GM12878 (cell line): Measurements from ENCODE around the gene PLD5. TPM values are rescaled to one million over a fixed set of nuclear protein-coding genes. Genes with fewer than 3 reads are reported as not detected.

Source experiments
- ATAC-seq: fragments of 200-7000 bp; cut with Tn5 transposase; 3 replicates; pipeline ENCODE4 v1.9.1; 2020; ENCODE audit warnings: mild to moderate bottlenecking, moderate library complexity
- BruUV-seq: library from RNA; stranded (reverse); fragments of 400-500 nt; replicated peaks from 2 replicates; lab custom pipeline; 2021; lab: Mats Ljungman, UMichigan
- CTCF ChIA-PET: fragments of 300-600 bp; sonication (Branson Sonifier 250); formaldehyde crosslinking; extraction: SDS; loops from one replicate; lab custom pipeline; 2021; ENCODE audit warnings: inconsistent platforms; lab: Yijun Ruan, JAX
- POLR2A ChIA-PET: fragments of 350-600 bp; formaldehyde crosslinking; extraction: SDS; loops from one replicate; lab custom pipeline; 2021; ENCODE audit warnings: inconsistent platforms; lab: Charles Lee
- RAD21 ChIA-PET: fragments of 300-600 bp; sonication (Branson Sonifier 250); formaldehyde crosslinking; loops from one replicate; lab custom pipeline; 2023; ENCODE audit warnings: antibody characterized with exemption; ENCODE audit not compliant: unreplicated experiment; lab: Charles Lee
- SMC1A ChIA-PET: fragments of 300-600 bp; sonication (Branson Sonifier 250); formaldehyde crosslinking; loops from one replicate; lab custom pipeline; 2023; ENCODE audit not compliant: unreplicated experiment, uncharacterized antibody; lab: Charles Lee
- DNase-seq: peaks from one replicate; pipeline ENCODE4 v3.0.0-alpha.2; 2011; ENCODE audit warnings: low read depth, low spot score
- FAIRE-seq: peaks from 3 replicates; lab custom pipeline; 2011; peaks lifted over from hg19 to GRCh38; lab: Jason Lieb, UNC
- H2AFZ ChIP-seq: 2 replicates; pipeline ENCODE4 v1.6.0; 2011; ENCODE audit warnings: low read depth, low read length, control low read depth; ENCODE audit not compliant: control insufficient read depth
- H3K27ac ChIP-seq: 2 replicates; pipeline ENCODE4 v1.5.1; 2011; ENCODE audit warnings: control low read depth; ENCODE audit not compliant: control insufficient read depth, insufficient read depth
- H3K27me3 ChIP-seq, 2 experiments: replicated peaks in 1 of 2; 2 replicates each; pipeline versions ENCODE4 v1.6.0 to v1.6.1; 2011; ENCODE audit warnings: low read length in 1 of 2; ENCODE audit not compliant: control insufficient read depth in 2 of 2, insufficient read depth in 2 of 2
- H3K36me3 ChIP-seq, 2 experiments: 2 replicates each; pipeline ENCODE4 v1.5.1; 2011; ENCODE audit warnings: low read length in 1 of 2; ENCODE audit not compliant: control insufficient read depth in 2 of 2, insufficient read depth in 2 of 2
- H3K4me1 ChIP-seq: 2 replicates; pipeline ENCODE4 v1.6.1; 2011; ENCODE audit warnings: mild to moderate bottlenecking, low read length, moderate library complexity, mixed read lengths; ENCODE audit not compliant: control insufficient read depth, insufficient read depth
- H3K4me2 ChIP-seq: 2 replicates; pipeline ENCODE4 v1.6.0; 2011; ENCODE audit warnings: control low read depth; ENCODE audit not compliant: control insufficient read depth, insufficient read depth
- H3K4me3 ChIP-seq: fragments of 200-600 bp; sonication (generic); 2 replicates; pipeline ENCODE4 v1.5.1; 2016
- H3K79me2 ChIP-seq: 2 replicates; pipeline ENCODE4 v1.6.0; 2011; ENCODE audit warnings: low read length; ENCODE audit not compliant: control insufficient read depth, insufficient read depth
- H3K9ac ChIP-seq: 2 replicates; pipeline ENCODE4 v1.8.0; 2011; ENCODE audit warnings: low read length, control low read depth, mixed read lengths; ENCODE audit not compliant: control insufficient read depth, insufficient read depth
- H3K9me3 ChIP-seq: replicated peaks from 3 replicates; pipeline ENCODE4 v1.5.1; 2011; ENCODE audit warnings: mild to moderate bottlenecking, low read length; ENCODE audit not compliant: control insufficient read depth, insufficient read depth
- H4K20me1 ChIP-seq: 2 replicates; pipeline ENCODE4 v1.6.0; 2011; ENCODE audit not compliant: control insufficient read depth, insufficient read depth
- DPF2 ChIP-seq: fragments of 450-650 bp; IDR thresholded peaks from 2 replicates; pipeline ENCODE4 v1.6.1; 2017; ENCODE audit warnings: mild to moderate bottlenecking
- FOXM1 ChIP-seq: IDR thresholded peaks from 2 replicates; pipeline ENCODE4 v1.6.1; 2012; ENCODE audit warnings: low read depth, mild to moderate bottlenecking, inconsistent platforms, low read length, moderate library complexity
- IKZF1 ChIP-seq: fragments of 450-650 bp; conservative IDR thresholded peaks from 2 replicates; pipeline ENCODE4 v1.6.1; 2017; ENCODE audit warnings: antibody characterized with exemption, mild to moderate bottlenecking
- IRF4 ChIP-seq: IDR thresholded peaks from 2 replicates; pipeline ENCODE4 v1.6.1; 2011; ENCODE audit warnings: low read depth, low read length
- KDM1A ChIP-seq: fragments of 200-600 bp; sonication (generic); IDR thresholded peaks from 2 replicates; pipeline ENCODE4 v1.6.1; 2016; ENCODE audit warnings: borderline replicate concordance
- NFYA ChIP-seq: IDR thresholded peaks from 2 replicates; pipeline ENCODE4 v1.6.1; 2011; ENCODE audit warnings: low read depth, mild to moderate bottlenecking, low read length, improper control_type of control experiment, borderline replicate concordance
- NRF1 ChIP-seq: conservative IDR thresholded peaks from 2 replicates; pipeline ENCODE4 v1.6.1; 2011; ENCODE audit warnings: mild to moderate bottlenecking, low read depth, low read length, improper control_type of control experiment
- PML ChIP-seq: IDR thresholded peaks from 2 replicates; pipeline ENCODE4 v1.6.1; 2012; ENCODE audit warnings: low read length, inconsistent platforms
- SMC3 ChIP-seq: IDR thresholded peaks from 2 replicates; pipeline ENCODE4 v1.6.1; 2011; ENCODE audit warnings: low read length, improper control_type of control experiment, borderline replicate concordance
- SPI1 ChIP-seq: IDR thresholded peaks from 2 replicates; pipeline ENCODE4 v1.6.1; 2011; ENCODE audit warnings: low read depth, mild to moderate bottlenecking, low read length, moderate library complexity, borderline replicate concordance; ENCODE audit not compliant: insufficient read depth
- SREBF1 ChIP-seq: IDR thresholded peaks from 2 replicates; pipeline ENCODE4 v1.6.1; 2012; ENCODE audit warnings: mild to moderate bottlenecking, low read length
- SRF ChIP-seq, 2 experiments: IDR thresholded peaks; 2 replicates each; pipeline ENCODE4 v1.6.1; 2011; ENCODE audit warnings: low read depth in 2 of 2, low read length in 2 of 2, mild to moderate bottlenecking in 1 of 2, moderate library complexity in 1 of 2
- TCF3 ChIP-seq: IDR thresholded peaks from 2 replicates; pipeline ENCODE4 v1.6.1; 2012; ENCODE audit warnings: low read depth, mild to moderate bottlenecking, low read length, borderline replicate concordance; ENCODE audit not compliant: insufficient read depth
- WGBS: methylation state at CpG from one replicate; pipeline ENCODE4 v1.1.6; 2016; ENCODE audit warnings: low lambda C conversion rate; ENCODE audit not compliant: insufficient replicate concordance, insufficient coverage; ENCODE audit errors: missing lambda C conversion rate; 5-methylcytosine and 5-hydroxymethylcytosine counted together
- in situ Hi-C: fragments of 300-500 bp; cut with MboI; formaldehyde crosslinking; loops from 9 replicates; pipeline ENCODE4 v1.14.3; 2018; ENCODE audit warnings: mixed read lengths
- intact Hi-C: fragments of 100-400 bp; cut with micrococcal nuclease; formaldehyde crosslinking; loops from one replicate; pipeline ENCODE4 v1.14.2; 2022; ENCODE audit not compliant: unreplicated experiment
- polyA plus RNA-seq, 11 experiments: library from polyadenylated mRNA; depleted of rRNA in 4 of 11; unstranded in 6 of 11; stranded (reverse) in 5 of 11; fragments of >200 nt; fragmentation: Nextera tagmentation in 4 of 11; fragmentation: Illumina TruSeq in 1 of 11; extraction: Ambion mirVana in 4 of 11; extraction: Trizol in 1 of 11; gene quantifications; 1 replicate in 1 of 11; 2 replicates in 10 of 11; pipeline versions ENCODE4 v1.2.1 to v1.2.3, GENCODE V29; 2011 to 2016; ENCODE audit warnings: inconsistent platforms in 2 of 11, missing spikeins in 2 of 11, low read depth in 1 of 11
- total RNA-seq, 4 experiments: library from RNA; depleted of rRNA in 3 of 4; stranded (reverse); fragments of >200 nt in 3 of 4; fragmentation: Illumina TruSeq in 1 of 4; extraction: Trizol in 1 of 4; gene quantifications; 2 replicates each; pipeline versions ENCODE4 v1.2.1 to v1.2.3, GENCODE V29; 2013 to 2021
- TF ChIP-seq, protein P1 (sequence below): fragments of 450-650 bp; IDR thresholded peaks from 2 replicates; pipeline ENCODE4 v1.6.1; 2017; ENCODE audit warnings: mild to moderate bottlenecking, low read depth, inconsistent platforms; ENCODE audit not compliant: poor library complexity, severe bottlenecking
- TF ChIP-seq, protein P2 (sequence below): IDR thresholded peaks from 2 replicates; pipeline ENCODE4 v1.6.1; 2011; ENCODE audit warnings: borderline replicate concordance, low read depth, mild to moderate bottlenecking, moderate library complexity, low read length; ENCODE audit not compliant: insufficient read depth, poor library complexity, severe bottlenecking
- TF ChIP-seq, protein P3 (sequence below): fragments of 450-650 bp; IDR thresholded peaks from 2 replicates; pipeline ENCODE4 v1.6.1; 2017; ENCODE audit warnings: mild to moderate bottlenecking, moderate library complexity

The PLD5 gene
- total and polyA plus RNA-seq, 10 of the 15 experiments (the other 5 are each of a cell fraction or from before 2014, with no cell fraction given): not detected

DNA sequence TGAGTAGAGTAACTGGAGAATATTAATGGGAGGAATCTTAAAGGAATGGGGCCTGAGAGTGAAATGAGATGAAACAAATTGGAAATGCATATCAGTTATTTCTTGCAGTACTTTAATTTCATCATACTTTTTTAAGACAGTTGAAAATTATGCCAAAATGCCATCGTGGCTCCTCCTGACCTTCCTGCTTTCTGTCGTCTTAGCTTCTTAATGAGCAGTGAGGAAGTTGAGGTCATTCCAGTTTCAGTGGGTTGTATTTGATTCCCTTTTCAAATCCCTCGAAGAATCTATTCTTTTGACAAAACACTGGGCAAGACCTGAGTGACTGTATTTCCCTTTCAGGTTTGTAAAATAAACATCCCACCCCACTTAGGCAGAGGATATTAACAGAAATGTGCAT is 390.7 kb downstream of the PLD5 start (continued):
- no peak for TF ChIP-seq DPF2
- no peak for TF ChIP-seq IRF4
- TF ChIP-seq SMC3: no peak
- no peak for TF ChIP-seq NFYA
- no peak for TF ChIP-seq NRF1
- TF ChIP-seq KDM1A: no peak

DNA sequence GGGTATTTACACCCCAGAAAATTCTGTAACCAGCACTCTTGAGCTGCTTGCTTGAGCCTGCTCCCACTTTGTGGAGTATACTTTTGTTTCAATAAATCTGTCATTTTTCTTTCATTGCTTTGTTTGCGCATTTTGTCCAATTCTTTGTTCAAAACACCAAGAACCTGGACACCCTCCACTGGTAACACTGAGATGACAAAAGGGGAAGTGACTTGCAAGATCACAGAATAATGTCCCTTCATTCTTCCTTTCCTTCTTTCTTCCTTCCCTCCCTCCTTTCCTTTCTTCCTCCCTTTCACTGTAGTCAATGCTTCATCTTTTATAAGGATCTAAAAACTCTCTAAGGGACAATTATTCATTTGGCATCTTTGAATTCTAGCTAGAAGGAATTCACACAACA is 391.1 kb downstream of the PLD5 start:
- no peaks in the 10 kb centered on the region for H3K9me3 ChIP-seq
- 95% methylated on average over 1 of the region's 1 CpG for WGBS
- ChIA-PET SMC1A (no interaction called here), CTCF (no interaction called here), RAD21 (no interaction called here), POLR2A (no interaction called here)
- intact Hi-C loops (no loop called here), in situ Hi-C loops (no loop called here)
- no peaks in the 10 kb centered on the region for H4K20me1 ChIP-seq
- no peak overlapping the region for H3K9ac ChIP-seq
- H3K27ac ChIP-seq: no peak overlapping the region
- ATAC-seq (no peak), FAIRE-seq (no peak), DNase-seq (no peak)
- no peaks in the 10 kb centered on the region for H3K36me3 ChIP-seq
- no peak overlapping the region for H3K4me3 ChIP-seq
- H3K4me2 ChIP-seq: no peak overlapping the region
- BruUV-seq: no TSS peak
- no peak overlapping the region for H2AFZ ChIP-seq
- H3K27me3 ChIP-seq: no peaks in the 10 kb centered on the region
- no peaks in the 10 kb centered on the region for H3K79me2 ChIP-seq
- H3K4me1 ChIP-seq: no peaks in the 10 kb centered on the region
- TF ChIP-seq IKZF1 (no peak), IRF4 (no peak), SRF (IDR thresholded peaks at IDR 0.05; ENCODE audit: low read depth in 2 of 2, low read length in 2 of 2) (no peak), TCF3 (no peak), SPI1 (no peak; the same call in 1 of the 2 replicates), PML (no peak), SREBF1 (no peak), FOXM1 (no peak)
- TF ChIP-seq, protein P1, sequence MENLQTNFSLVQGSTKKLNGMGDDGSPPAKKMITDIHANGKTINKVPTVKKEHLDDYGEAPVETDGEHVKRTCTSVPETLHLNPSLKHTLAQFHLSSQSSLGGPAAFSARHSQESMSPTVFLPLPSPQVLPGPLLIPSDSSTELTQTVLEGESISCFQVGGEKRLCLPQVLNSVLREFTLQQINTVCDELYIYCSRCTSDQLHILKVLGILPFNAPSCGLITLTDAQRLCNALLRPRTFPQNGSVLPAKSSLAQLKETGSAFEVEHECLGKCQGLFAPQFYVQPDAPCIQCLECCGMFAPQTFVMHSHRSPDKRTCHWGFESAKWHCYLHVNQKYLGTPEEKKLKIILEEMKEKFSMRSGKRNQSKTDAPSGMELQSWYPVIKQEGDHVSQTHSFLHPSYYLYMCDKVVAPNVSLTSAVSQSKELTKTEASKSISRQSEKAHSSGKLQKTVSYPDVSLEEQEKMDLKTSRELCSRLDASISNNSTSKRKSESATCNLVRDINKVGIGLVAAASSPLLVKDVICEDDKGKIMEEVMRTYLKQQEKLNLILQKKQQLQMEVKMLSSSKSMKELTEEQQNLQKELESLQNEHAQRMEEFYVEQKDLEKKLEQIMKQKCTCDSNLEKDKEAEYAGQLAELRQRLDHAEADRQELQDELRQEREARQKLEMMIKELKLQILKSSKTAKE: no peak
- TF ChIP-seq, protein P2, sequence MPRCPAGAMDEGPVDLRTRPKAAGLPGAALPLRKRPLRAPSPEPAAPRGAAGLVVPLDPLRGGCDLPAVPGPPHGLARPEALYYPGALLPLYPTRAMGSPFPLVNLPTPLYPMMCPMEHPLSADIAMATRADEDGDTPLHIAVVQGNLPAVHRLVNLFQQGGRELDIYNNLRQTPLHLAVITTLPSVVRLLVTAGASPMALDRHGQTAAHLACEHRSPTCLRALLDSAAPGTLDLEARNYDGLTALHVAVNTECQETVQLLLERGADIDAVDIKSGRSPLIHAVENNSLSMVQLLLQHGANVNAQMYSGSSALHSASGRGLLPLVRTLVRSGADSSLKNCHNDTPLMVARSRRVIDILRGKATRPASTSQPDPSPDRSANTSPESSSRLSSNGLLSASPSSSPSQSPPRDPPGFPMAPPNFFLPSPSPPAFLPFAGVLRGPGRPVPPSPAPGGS: no peak
- TF ChIP-seq, protein P3, sequence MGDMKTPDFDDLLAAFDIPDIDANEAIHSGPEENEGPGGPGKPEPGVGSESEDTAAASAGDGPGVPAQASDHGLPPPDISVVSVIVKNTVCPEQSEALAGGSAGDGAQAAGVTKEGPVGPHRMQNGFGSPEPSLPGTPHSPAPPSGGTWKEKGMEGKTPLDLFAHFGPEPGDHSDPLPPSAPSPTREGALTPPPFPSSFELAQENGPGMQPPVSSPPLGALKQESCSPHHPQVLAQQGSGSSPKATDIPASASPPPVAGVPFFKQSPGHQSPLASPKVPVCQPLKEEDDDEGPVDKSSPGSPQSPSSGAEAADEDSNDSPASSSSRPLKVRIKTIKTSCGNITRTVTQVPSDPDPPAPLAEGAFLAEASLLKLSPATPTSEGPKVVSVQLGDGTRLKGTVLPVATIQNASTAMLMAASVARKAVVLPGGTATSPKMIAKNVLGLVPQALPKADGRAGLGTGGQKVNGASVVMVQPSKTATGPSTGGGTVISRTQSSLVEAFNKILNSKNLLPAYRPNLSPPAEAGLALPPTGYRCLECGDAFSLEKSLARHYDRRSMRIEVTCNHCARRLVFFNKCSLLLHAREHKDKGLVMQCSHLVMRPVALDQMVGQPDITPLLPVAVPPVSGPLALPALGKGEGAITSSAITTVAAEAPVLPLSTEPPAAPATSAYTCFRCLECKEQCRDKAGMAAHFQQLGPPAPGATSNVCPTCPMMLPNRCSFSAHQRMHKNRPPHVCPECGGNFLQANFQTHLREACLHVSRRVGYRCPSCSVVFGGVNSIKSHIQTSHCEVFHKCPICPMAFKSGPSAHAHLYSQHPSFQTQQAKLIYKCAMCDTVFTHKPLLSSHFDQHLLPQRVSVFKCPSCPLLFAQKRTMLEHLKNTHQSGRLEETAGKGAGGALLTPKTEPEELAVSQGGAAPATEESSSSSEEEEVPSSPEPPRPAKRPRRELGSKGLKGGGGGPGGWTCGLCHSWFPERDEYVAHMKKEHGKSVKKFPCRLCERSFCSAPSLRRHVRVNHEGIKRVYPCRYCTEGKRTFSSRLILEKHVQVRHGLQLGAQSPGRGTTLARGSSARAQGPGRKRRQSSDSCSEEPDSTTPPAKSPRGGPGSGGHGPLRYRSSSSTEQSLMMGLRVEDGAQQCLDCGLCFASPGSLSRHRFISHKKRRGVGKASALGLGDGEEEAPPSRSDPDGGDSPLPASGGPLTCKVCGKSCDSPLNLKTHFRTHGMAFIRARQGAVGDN: no peak
